HG02798 (cell line): ENCODE data around the gene PPP2CA.
"Not testable (repeated sequence)": the region's sequence is repeated elsewhere in the genome, so short reads cannot be mapped to it uniquely, and the experiment has no call there.

Experiments
- ATAC-seq: cut with Tn5 transposase; IDR thresholded peaks from one replicate; pipeline ENCODE4 v1.9.1; 2021; ENCODE audit warnings: mild to moderate bottlenecking; ENCODE audit not compliant: unreplicated experiment, poor library complexity

PPP2CA gene

DNA sequence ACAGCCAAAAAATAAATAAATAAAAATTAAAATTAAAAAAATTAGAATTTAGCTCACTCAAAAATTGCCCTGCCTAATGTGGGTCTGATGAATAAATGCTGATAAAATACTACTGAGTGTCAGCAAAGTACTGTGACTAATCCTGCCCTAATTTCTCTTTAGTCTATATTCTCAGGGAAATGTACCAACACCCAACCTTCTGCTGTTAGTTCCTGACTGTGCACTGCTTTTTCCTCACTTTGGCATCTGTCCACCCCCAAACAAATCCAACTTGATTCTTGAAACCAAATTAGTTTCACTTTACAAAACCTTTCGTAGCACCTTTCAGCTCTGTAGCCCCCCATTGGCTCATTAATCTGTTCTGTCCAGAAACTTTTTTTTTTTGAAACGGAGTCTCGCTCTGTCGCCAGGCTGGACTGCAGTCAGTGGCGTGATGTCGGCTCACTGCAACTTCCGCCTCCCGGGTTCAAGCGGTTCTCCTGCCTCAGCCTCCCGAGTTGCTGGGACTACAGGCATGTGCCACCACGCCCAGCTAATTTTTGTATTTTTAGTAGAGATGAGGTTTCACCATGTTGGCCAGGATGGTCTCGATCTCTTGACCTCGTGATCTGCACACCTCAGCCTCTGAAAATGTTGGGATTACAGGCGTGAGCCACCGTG lies 73.6 kb downstream of the PPP2CA start:
- not testable (repeated sequence) for ATAC-seq

- ATAC-seq: no peak
Observed at GRCh38 chr5:134151723-134152122, 74.2 kb downstream of the PPP2CA start.

- ATAC-seq: no peak
Observed at GRCh38 chr5:134149571-134150303, 76.1 kb downstream of the PPP2CA start.

DNA sequence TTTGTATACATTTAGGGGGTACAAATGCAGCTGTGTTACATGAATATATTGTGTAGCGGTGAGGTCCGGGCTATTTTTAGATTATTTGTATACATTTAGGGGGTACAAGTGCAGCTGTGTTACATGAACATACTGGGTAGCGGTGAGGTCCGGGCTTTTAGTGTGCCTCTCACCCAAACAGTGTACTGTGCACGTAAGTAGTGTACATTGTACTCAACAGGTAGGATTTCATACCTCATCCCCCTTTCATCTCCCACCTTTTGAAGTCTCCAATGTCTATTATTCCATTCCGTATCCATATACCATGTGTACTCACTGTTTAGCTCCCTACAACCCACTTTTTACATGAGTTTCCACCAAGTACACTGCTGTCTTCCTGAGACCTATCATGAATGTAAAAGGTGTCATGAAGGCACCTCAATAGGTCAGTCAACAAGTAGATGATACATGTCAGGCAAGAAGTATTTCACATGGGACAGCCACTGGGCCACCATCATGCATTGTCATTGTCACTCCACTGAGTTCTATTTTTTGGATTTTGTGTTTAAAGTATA lies 76.8 kb downstream of the PPP2CA start:
- ATAC-seq: no peak

GRCh38 chr5:134148316-134148715 lies 77.6 kb downstream of the PPP2CA start:
- ATAC-seq: no peak

- no peak for ATAC-seq
Observed at GRCh38 chr5:134146651-134147518, 79.0 kb downstream of the PPP2CA start.

- ATAC-seq: peak; percentile 73
Observed at GRCh38 chr5:134145779-134146581, 79.9 kb downstream of the PPP2CA start.

DNA sequence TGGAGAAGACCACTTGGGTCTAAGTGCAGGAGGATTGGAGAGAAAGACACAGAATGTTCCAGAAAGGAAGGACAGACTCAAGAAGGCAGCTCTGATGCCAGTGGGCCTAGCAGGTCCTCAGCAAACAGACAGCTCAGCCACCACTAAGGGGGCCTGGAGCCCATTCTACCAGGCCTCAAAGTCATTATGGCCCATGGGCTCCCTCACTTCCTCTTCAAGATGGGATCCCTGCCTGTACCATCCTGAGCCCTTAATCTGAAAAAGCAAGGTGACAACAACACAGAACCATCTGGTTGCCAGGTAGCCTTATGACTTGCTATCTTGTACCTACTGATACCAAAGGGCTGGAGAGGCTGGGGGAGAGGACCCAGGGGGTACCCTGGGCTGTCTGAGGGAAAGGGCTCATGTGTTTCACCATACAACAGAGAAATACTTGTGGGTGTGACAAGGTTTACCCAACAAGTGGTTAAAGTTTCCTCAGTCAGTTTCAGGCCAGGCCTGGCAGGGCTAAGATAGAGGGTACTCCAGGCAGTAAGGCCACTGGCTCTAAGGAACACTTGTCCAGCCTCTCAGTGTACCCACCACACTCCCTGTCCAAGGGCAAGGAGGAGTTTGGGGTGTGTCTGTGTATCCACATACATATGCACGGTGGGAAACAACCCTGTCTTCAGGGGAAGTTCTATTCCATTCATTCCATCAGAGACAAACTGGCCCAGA lies 80.7 kb downstream of the PPP2CA start:
- ATAC-seq: no peak
